Suprapubic skin (tissue), 4 donors: Measurements from ENCODE around the gene TMEM174. TPM values are rescaled to one million over a fixed set of nuclear protein-coding genes. Genes with fewer than 3 reads are reported as not detected.

Experiments used
- DNase-seq, 2 donors: peaks; one replicate each; pipeline ENCODE4 v3.0.0-alpha.2; 2019; ENCODE audit warnings: low spot score in 2 of 2
- H3K27ac ChIP-seq: fragments of 200-600 bp; sonication (generic); one replicate; pipeline ENCODE4 v1.5.1; 2019
- H3K27me3 ChIP-seq: fragments of 200-600 bp; sonication (generic); one replicate; pipeline ENCODE4 v1.5.1; 2019
- H3K36me3 ChIP-seq: fragments of 200-600 bp; sonication (generic); one replicate; pipeline ENCODE4 v1.5.1; 2019
- H3K4me1 ChIP-seq: fragments of 200-600 bp; sonication (generic); one replicate; pipeline ENCODE4 v1.5.1; 2019
- H3K4me3 ChIP-seq: fragments of 200-600 bp; sonication (generic); one replicate; pipeline ENCODE4 v1.5.1; 2019; ENCODE audit warnings: mild to moderate bottlenecking
- H3K9me3 ChIP-seq: fragments of 200-600 bp; sonication (generic); one replicate; pipeline ENCODE4 v1.5.1; 2019
- EP300 ChIP-seq: sonication (generic); formaldehyde crosslinking; IDR thresholded peaks from one replicate; pipeline ENCODE4 v1.6.1; 2017; ENCODE audit warnings: antibody characterized with exemption
- POLR2A ChIP-seq, 2 donors: fragments of 450-650 bp; IDR thresholded peaks; one replicate each; pipeline ENCODE4 v1.6.1; 2017; ENCODE audit warnings: antibody characterized with exemption in 2 of 2, mild to moderate bottlenecking in 2 of 2, moderate library complexity in 2 of 2
- POLR2AphosphoS5 ChIP-seq, 3 donors: sonication (generic); formaldehyde crosslinking; IDR thresholded peaks; one replicate each; pipeline ENCODE4 v1.6.1; 2017; ENCODE audit warnings: antibody characterized with exemption in 3 of 3
- whole genome bisulfite sequencing: methylation state at CpG from one replicate; pipeline ENCODE4 v1.1.5; 2018; 5-methylcytosine and 5-hydroxymethylcytosine counted together
- total RNA-seq, 4 donors: library from RNA; depleted of rRNA; stranded (reverse); fragments of >200 nt; gene quantifications; one replicate each; pipeline ENCODE4 v1.1.0, GENCODE V29; 2016
- TF ChIP-seq, protein P1 (sequence below), 2 donors: fragments of 200-600 bp in 1 of 2; fragments of 450-650 bp in 1 of 2; sonication (generic) in 1 of 2; IDR thresholded peaks; one replicate each; pipeline ENCODE4 v1.5.1; 2016 to 2019; ENCODE audit warnings: antibody characterized with exemption in 2 of 2, mild to moderate bottlenecking in 1 of 2, moderate library complexity in 1 of 2

The TMEM174 gene
- total RNA-seq, 4 donors from 2014 or later = not detected

DNA sequence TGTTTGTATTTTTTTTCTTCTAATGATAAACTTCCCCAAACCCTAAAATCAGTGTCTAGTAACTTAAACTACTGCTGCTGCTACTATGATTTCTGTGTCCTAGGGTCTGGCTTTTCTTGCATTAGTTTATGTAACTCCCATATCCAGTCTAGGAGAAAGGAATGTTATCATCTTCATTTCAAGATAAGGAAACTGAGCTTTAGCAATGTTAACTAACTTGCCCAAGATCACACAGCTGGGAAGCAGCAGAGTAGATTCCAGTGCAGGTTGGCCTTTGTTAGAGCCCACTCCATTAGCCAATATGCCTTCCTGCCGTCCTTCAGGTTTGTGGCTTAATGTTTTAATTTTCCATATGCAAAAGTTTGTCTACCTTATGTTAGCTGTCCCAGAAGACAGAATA is 42.2 kb upstream of the TMEM174 start:
- Histone ChIP-seq H3K4me3 (no peak overlapping the region), H3K9me3 (no peaks in the 10 kb centered on the region), H3K36me3 (no peaks in the 10 kb centered on the region), H3K27me3 (no peaks in the 10 kb centered on the region), H3K27ac (no peak overlapping the region), H3K4me1 (peaks cover 7% of the 10 kb centered on the region)
- no peak for DNase-seq
- WGBS = 77% methylated on average over 1 of the region's 1 CpG
- TF ChIP-seq POLR2AphosphoS5 (IDR thresholded peaks at IDR 0.05) = no peak
- TF ChIP-seq POLR2A (IDR thresholded peaks at IDR 0.05) = no peak
- no peak for TF ChIP-seq EP300
- TF ChIP-seq, protein P1, sequence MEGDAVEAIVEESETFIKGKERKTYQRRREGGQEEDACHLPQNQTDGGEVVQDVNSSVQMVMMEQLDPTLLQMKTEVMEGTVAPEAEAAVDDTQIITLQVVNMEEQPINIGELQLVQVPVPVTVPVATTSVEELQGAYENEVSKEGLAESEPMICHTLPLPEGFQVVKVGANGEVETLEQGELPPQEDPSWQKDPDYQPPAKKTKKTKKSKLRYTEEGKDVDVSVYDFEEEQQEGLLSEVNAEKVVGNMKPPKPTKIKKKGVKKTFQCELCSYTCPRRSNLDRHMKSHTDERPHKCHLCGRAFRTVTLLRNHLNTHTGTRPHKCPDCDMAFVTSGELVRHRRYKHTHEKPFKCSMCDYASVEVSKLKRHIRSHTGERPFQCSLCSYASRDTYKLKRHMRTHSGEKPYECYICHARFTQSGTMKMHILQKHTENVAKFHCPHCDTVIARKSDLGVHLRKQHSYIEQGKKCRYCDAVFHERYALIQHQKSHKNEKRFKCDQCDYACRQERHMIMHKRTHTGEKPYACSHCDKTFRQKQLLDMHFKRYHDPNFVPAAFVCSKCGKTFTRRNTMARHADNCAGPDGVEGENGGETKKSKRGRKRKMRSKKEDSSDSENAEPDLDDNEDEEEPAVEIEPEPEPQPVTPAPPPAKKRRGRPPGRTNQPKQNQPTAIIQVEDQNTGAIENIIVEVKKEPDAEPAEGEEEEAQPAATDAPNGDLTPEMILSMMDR (IDR thresholded peaks at IDR 0.05) = no peak

DNA sequence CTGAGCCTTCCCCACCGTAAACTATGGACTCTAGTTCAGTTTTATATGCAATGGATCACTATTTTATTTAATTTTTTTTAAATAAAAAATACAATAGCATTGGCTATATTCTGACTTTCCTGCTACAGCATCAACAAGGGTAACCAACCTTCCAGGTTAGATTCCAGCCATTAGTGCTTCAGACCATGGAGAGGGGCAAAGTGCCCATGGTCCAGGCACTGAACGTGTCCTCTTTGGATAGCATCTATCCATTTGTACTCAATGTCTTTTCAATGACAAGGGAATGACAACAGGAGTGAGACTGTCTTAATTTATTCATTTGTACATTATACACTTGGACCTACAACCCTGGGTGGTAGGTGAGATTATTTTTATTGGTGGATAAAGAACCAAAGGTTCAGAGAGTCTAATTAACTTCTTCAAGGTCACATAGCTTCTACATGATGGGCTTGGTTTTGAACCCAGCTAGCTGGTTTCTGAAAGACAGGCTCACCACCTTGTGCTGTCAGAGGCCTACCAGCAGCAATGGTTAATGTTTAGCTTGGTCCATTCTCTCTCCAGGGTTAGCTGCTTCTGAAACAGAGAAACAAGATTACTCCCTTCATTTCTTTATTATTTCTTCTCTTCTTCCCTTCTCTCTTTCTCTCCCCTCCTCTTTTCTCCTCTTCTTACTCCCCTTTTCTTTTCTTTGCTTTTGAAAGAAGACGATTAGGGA is 41.1 kb upstream of the TMEM174 start:
- no peak overlapping the region for H3K4me3 ChIP-seq
- no peaks in the 10 kb centered on the region for H3K9me3 ChIP-seq
- DNase-seq = no peak
- TF ChIP-seq POLR2AphosphoS5 (IDR thresholded peaks at IDR 0.05) = no peak
- TF ChIP-seq, protein P1 (IDR thresholded peaks at IDR 0.05) = no peak
- no peaks in the 10 kb centered on the region for H3K4me1 ChIP-seq
- 78% methylated on average over 3 of the region's 3 CpGs for WGBS
- no peak overlapping the region for H3K27ac ChIP-seq
- no peaks in the 10 kb centered on the region for H3K27me3 ChIP-seq
- H3K36me3 ChIP-seq = no peaks in the 10 kb centered on the region

DNA sequence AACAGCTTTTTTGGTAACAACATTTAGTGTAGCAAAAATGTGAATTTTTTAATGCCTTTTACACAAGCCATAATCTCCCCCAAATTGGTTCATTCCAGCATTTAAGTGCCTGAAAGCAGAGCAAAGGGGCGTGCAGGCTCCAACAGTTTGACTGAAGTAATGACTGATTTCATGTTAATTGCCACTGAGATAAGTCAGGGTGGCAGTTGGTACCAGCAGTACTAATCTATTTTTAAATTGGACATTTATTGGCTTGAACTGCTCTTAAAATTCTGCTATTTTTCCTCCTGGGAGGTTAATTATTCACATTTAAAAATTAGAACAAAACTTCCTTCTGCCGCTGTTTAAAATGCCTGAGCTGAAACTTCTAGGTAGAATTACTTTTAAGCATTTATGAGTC is 40.2 kb upstream of the TMEM174 start:
- H3K9me3 ChIP-seq = no peaks in the 10 kb centered on the region
- no peak overlapping the region for H3K4me3 ChIP-seq
- DNase-seq = no peak
- no peaks in the 10 kb centered on the region for H3K36me3 ChIP-seq
- TF ChIP-seq POLR2AphosphoS5 (IDR thresholded peaks at IDR 0.05) = no peak
- TF ChIP-seq, protein P1 (IDR thresholded peaks at IDR 0.05) = no peak
- no peak for TF ChIP-seq EP300
- no peak for TF ChIP-seq POLR2A (IDR thresholded peaks at IDR 0.05)
- peaks cover 3% of the 10 kb centered on the region for H3K27me3 ChIP-seq
- 92% methylated on average over 2 of the region's 2 CpGs for WGBS
- no peaks in the 10 kb centered on the region for H3K4me1 ChIP-seq
- H3K27ac ChIP-seq = no peak overlapping the region

- Histone ChIP-seq H3K36me3 (no peaks in the 10 kb centered on the region), H3K27me3 (peaks cover 3% of the 10 kb centered on the region), H3K9me3 (no peaks in the 10 kb centered on the region), H3K27ac (no peak overlapping the region), H3K4me3 (no peak overlapping the region), H3K4me1 (no peaks in the 10 kb centered on the region)
- DNase-seq = no peak
- 89% methylated on average over 3 of the region's 3 CpGs for WGBS
- no peak for TF ChIP-seq POLR2A (IDR thresholded peaks at IDR 0.05)
- no peak for TF ChIP-seq POLR2AphosphoS5 (IDR thresholded peaks at IDR 0.05)
- TF ChIP-seq EP300 = no peak
- TF ChIP-seq, protein P1 (IDR thresholded peaks at IDR 0.05) = no peak
Measured at GRCh38 chr5:73135021-73135420, 38.0 kb upstream of the TMEM174 start.

DNA sequence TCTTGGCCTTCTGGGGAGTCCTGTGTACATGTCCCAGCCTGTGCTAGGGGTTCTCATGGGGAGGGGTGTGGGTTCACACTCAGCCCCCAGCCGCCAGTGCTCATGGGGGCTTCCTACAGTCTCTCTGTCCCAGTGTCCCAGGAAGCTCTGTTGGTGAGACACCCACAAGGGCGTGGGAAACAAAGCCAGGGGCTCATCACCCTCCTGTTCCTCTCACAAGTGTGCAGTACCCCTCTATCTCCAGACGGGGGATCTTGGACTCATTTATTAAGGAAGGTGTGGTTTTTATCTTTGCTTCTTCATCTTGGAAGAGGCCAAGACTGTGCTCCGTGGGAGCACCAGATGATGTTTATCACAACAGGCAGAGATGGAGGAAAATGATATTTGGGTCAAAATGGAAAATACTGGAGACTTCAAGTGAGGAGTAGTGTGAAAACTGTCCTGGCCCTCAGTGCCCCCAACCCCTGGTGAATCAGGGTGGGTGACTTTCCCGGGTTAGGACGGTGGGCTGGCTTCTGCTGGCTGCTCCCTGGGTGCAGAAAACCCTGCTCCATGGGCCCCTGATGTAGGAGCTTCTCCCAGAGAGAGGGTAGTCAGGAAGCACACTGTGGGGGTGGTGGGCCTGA is 37.5 kb upstream of the TMEM174 start:
- H3K36me3 ChIP-seq = no peaks in the 10 kb centered on the region
- no peaks in the 10 kb centered on the region for H3K9me3 ChIP-seq
- H3K4me1 ChIP-seq = no peaks in the 10 kb centered on the region
- WGBS = 34% methylated on average over 5 of the region's 6 CpGs
- peaks cover 3% of the 10 kb centered on the region for H3K27me3 ChIP-seq
- no peak for TF ChIP-seq POLR2A (IDR thresholded peaks at IDR 0.05)
- TF ChIP-seq, protein P1 (IDR thresholded peaks at IDR 0.05) = peak in 1 of 2 donors; percentile 8
- DNase-seq = no peak
- H3K27ac ChIP-seq = no peak overlapping the region
- H3K4me3 ChIP-seq = no peak overlapping the region
